ENCODE measurements around the gene ZNF583.

The ZNF583 gene

DNA sequence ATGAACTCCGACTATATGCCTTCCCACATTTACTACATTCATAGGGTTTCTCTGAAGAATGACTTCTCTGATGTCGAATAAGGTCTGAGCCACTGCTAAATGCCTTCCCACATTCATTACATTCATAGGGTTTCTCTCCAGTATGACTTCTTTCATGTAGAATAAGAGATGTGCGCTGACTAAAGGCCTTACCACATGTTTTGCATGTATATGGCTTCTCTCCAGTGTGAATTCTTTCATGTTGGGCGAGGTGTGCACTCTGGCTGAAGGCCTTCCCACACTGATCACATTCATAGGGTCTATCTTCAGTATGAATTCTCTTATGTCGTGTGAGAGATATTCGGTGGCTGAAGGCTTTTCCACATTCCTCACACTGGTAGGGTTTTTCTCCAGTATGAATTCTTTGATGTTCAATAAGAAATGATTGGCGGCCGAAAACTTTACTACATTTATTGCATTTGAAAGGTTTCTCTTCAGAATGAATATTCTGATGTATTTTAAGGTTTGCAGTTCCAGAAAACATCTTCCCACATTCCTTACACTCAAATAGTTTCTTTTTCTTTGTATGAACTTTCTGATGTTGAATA lies 37.2 kb downstream of the ZNF583 start:
- in situ Hi-C loops (cut with MboI; ENCODE audit: low sequenced_read_pairs): no loop called here

DNA sequence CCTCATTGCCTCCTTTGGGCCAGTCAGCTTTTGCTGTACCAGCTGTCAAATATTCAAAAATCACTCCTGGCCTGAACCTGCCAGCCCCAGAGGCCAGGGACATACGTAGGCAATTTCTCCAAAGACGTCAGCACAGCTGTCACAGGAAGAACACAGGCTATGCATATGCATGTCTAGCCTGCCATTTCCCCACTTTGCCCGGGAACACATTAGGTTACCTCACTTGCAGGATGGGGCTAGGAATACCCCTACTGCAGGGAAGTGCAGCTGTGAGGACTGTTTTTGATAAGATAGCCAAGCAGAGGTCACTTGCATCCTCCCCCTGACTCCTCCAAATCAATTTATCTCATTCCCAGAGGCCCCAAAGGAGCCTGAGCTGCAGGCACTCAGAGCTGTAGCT lies 70.2 kb downstream of the ZNF583 start:
- in situ Hi-C loops (cut with MboI; ENCODE audit: low sequenced_read_pairs): no loop called here

DNA sequence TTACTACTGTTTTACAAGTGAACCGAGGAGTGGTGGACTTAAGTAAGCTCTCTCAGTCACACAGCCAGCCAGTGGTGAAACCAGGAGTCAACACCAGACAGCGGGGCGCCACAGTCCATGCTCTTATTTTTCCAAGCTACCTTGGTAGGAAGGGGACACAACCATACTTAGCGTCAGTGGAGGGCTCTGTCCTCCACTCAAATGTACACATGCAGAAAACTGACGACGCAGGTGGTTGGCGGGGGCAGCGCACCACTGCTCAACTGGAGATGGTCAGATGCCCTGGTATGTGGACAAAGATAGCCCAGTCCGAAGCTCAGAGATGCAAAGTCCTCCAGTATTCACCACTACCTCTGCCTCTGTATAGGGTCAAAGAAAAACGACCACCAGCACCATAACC lies 72.0 kb downstream of the ZNF583 start:
- in situ Hi-C loops (cut with MboI; ENCODE audit: low sequenced_read_pairs): no loop called here

All from HL-60/S4 treated with retinoic acid at 250 ng/mL for 4 days and 3 days (cell line).